Naive thymus-derived CD8-positive, alpha-beta T cell (primary cell): ENCODE data around the gene TRIM71. TPM values are rescaled to one million over a fixed set of nuclear protein-coding genes. Genes with fewer than 3 reads are reported as not detected.

ENCODE experiments used
- ATAC-seq, 2 donors: fragments of 150-1000 bp; cut with Tn5 transposase in 1 of 2; sonication (Bioruptor Pico), chemical (Tn5 transposase) in 1 of 2; 1 replicate in 1 of 2; 2 replicates in 1 of 2; pipeline ENCODE4 v1.10.0; 2021; ENCODE audit warnings: mild to moderate bottlenecking in 2 of 2, moderate library complexity in 2 of 2
- POLR2A ChIA-PET: fragments of 350-600 bp; sonication (Branson Sonifier 250); formaldehyde crosslinking; loops from one replicate; lab custom pipeline; 2021; ENCODE audit warnings: antibody characterized with exemption; lab: Charles Lee
- DNase-seq, 10 donors: peaks; one replicate each; pipeline versions ENCODE4 v3.0.0 to v3.0.0-alpha.2; 2020 to 2022
- H3K27ac Mint-ChIP-seq, 10 donors: one replicate each; pipeline ENCODE4 v1.8.0; 2020 to 2022; ENCODE audit warnings: mild to moderate bottlenecking in 10 of 10, mixed read lengths in 10 of 10, moderate library complexity in 4 of 10, inconsistent platforms in 1 of 10
- H3K27me3 Mint-ChIP-seq, 5 donors: one replicate each; pipeline ENCODE4 v1.8.0; 2021 to 2022; ENCODE audit warnings: mixed read lengths in 5 of 5
- H3K36me3 Mint-ChIP-seq, 3 donors: one replicate each; pipeline ENCODE4 v1.8.0; 2020 to 2022; ENCODE audit warnings: mixed read lengths in 3 of 3, mild to moderate bottlenecking in 2 of 3, inconsistent platforms in 1 of 3
- H3K4me1 Mint-ChIP-seq, 4 donors: one replicate each; pipeline ENCODE4 v1.8.0; 2021 to 2022; ENCODE audit warnings: mixed read lengths in 4 of 4
- H3K4me3 Mint-ChIP-seq, 10 donors: one replicate each; pipeline ENCODE4 v1.8.0; 2020 to 2022; ENCODE audit warnings: mild to moderate bottlenecking in 10 of 10, mixed read lengths in 10 of 10, moderate library complexity in 6 of 10, inconsistent platforms in 1 of 10
- H3K9me3 Mint-ChIP-seq, 9 donors: one replicate each; pipeline ENCODE4 v1.8.0; 2020 to 2022; ENCODE audit warnings: mixed read lengths in 9 of 9, mild to moderate bottlenecking in 3 of 9, inconsistent platforms in 1 of 9, moderate library complexity in 1 of 9
- polyA plus RNA-seq, 3 donors: library from polyadenylated mRNA; unstranded; fragments of 300-500 nt; fragmentation: Illumina TruSeq; gene quantifications; one replicate each; pipeline ENCODE4 v1.2.3, GENCODE V29; 2021
- total RNA-seq, 8 experiments: library from RNA in 2 of 8; stranded (reverse) in 2 of 8; gene quantifications; one replicate each; pipeline ENCODE4 v1.2.3 and lab custom pipeline; 2021 to 2026

Gene TRIM71
- total and polyA plus RNA-seq, 5 experiments from 2014 or later = not detected

DNA sequence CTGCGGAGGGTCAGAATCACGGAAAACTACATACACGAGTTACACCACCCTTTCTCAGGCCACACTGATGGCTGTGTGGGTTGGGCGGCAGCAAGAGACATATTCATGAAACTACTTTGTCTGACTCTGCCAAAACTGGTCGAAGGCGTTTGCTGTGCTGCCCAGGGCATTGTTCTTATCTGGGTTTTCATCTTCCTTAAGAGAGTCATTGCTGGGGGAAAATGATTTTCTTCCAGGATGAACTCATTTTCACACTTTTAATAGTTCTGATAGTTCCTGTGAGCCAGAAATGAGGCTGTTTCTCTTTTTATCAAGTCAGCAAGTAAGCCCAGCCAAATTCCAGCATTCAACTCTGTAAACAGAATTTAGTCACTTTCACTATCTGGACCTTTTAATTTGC is 47.6 kb downstream of the TRIM71 start:
- H3K4me1 Mint-ChIP-seq = no peaks in the 10 kb centered on the region
- H3K36me3 Mint-ChIP-seq = no peaks in the 10 kb centered on the region
- H3K4me3 Mint-ChIP-seq = no peak overlapping the region
- H3K27ac Mint-ChIP-seq = no peak overlapping the region
- peaks cover 0 to 3% (median 0%) of the 10 kb centered on the region in 5 donors for H3K27me3 Mint-ChIP-seq
- no peak for ATAC-seq
- no peaks in the 10 kb centered on the region for H3K9me3 Mint-ChIP-seq
- no peak for DNase-seq
- POLR2A ChIA-PET = no interaction called here

GRCh38 chr3:32866533-32866932 is 48.7 kb downstream of the TRIM71 start:
- ATAC-seq = no peak
- Mint-ChIP-seq H3K9me3 (no peaks in the 10 kb centered on the region), H3K27ac (no peak overlapping the region), H3K4me3 (no peak overlapping the region), H3K4me1 (no peaks in the 10 kb centered on the region), H3K27me3 (peaks cover 0 to 3% (median 0%) of the 10 kb centered on the region in 5 donors), H3K36me3 (no peaks in the 10 kb centered on the region)
- POLR2A ChIA-PET = no interaction called here
- DNase-seq = no peak

GRCh38 chr3:32867954-32868353 is 50.2 kb downstream of the TRIM71 start:
- Mint-ChIP-seq H3K36me3 (no peaks in the 10 kb centered on the region), H3K27me3 (peaks cover 0 to 3% (median 0%) of the 10 kb centered on the region in 5 donors), H3K27ac (no peak overlapping the region), H3K4me3 (no peak overlapping the region), H3K9me3 (no peaks in the 10 kb centered on the region), H3K4me1 (no peaks in the 10 kb centered on the region)
- POLR2A ChIA-PET = no interaction called here
- no peak for DNase-seq
- ATAC-seq = no peak

- ATAC-seq (no peak), DNase-seq (no peak)
- Mint-ChIP-seq H3K36me3 (no peaks in the 10 kb centered on the region), H3K4me1 (no peaks in the 10 kb centered on the region), H3K27me3 (peaks cover 0 to 3% (median 0%) of the 10 kb centered on the region in 5 donors), H3K27ac (no peak overlapping the region), H3K4me3 (no peak overlapping the region), H3K9me3 (no peaks in the 10 kb centered on the region)
- POLR2A ChIA-PET = no interaction called here
Observed at GRCh38 chr3:32868719-32869512, 51.1 kb downstream of the TRIM71 start.

DNA sequence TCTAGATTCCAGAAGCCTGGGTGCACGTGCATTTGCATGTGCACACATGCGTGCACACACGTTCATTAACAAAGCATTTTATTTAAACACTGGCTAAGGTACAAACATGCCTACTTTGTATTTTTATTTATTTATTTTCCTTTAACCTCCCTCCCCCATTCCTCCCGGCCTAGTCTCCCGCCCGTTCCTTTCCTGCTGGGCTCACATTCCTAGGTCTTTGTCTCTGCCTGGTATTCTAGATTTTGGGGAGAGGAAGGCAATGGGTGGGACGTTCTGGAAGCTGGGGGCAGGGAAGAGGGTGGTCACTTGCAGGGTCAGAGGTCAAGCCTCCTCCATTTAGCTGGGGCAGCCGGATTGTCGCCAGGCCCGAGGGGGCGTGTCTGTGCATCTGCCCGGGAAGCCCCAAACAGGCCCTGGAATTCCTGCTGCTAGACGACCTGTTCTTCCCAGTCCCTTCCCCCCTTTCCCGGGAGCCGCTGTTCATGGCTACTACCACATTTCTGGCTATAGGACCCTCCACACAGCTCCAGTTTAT is 51.8 kb downstream of the TRIM71 start:
- no peaks in the 10 kb centered on the region for H3K9me3 Mint-ChIP-seq
- H3K4me1 Mint-ChIP-seq = no peaks in the 10 kb centered on the region
- POLR2A ChIA-PET = no interaction called here
- peaks cover 0 to 3% (median 0%) of the 10 kb centered on the region in 5 donors for H3K27me3 Mint-ChIP-seq
- no peak overlapping the region for H3K27ac Mint-ChIP-seq
- ATAC-seq (no peak), DNase-seq (no peak)
- H3K36me3 Mint-ChIP-seq = no peaks in the 10 kb centered on the region
- no peak overlapping the region for H3K4me3 Mint-ChIP-seq

- DNase-seq (no peak), ATAC-seq (no peak)
- Mint-ChIP-seq H3K4me1 (no peaks in the 10 kb centered on the region), H3K36me3 (no peaks in the 10 kb centered on the region), H3K27me3 (peaks cover 0 to 3% (median 0%) of the 10 kb centered on the region in 5 donors), H3K4me3 (no peak overlapping the region), H3K27ac (peak overlapping the region in 1 of 10 donors; percentile 55), H3K9me3 (no peaks in the 10 kb centered on the region)
- POLR2A ChIA-PET = no interaction called here
Observed at GRCh38 chr3:32870373-32871095, 52.7 kb downstream of the TRIM71 start.

- H3K27me3 Mint-ChIP-seq = peaks cover 0 to 3% (median 0%) of the 10 kb centered on the region in 5 donors
- no peaks in the 10 kb centered on the region for H3K9me3 Mint-ChIP-seq
- H3K4me3 Mint-ChIP-seq = no peak overlapping the region
- DNase-seq (no peak), ATAC-seq (no peak)
- H3K27ac Mint-ChIP-seq = peak overlapping the region in 2 of 10 donors; percentile 6 to 55
- H3K4me1 Mint-ChIP-seq = no peaks in the 10 kb centered on the region
- POLR2A ChIA-PET = no interaction called here
- no peaks in the 10 kb centered on the region for H3K36me3 Mint-ChIP-seq
Observed at GRCh38 chr3:32871273-32871672, 53.5 kb downstream of the TRIM71 start.

- DNase-seq (no peak), ATAC-seq (no peak)
- no peaks in the 10 kb centered on the region for H3K4me1 Mint-ChIP-seq
- H3K36me3 Mint-ChIP-seq = no peaks in the 10 kb centered on the region
- H3K4me3 Mint-ChIP-seq = no peak overlapping the region
- POLR2A ChIA-PET = no interaction called here
- H3K27me3 Mint-ChIP-seq = peaks cover 0 to under 1% (median 0%) of the 10 kb centered on the region in 5 donors
- H3K27ac Mint-ChIP-seq = no peak overlapping the region
- H3K9me3 Mint-ChIP-seq = no peaks in the 10 kb centered on the region
Observed at GRCh38 chr3:32872487-32873382, 54.9 kb downstream of the TRIM71 start.

DNA sequence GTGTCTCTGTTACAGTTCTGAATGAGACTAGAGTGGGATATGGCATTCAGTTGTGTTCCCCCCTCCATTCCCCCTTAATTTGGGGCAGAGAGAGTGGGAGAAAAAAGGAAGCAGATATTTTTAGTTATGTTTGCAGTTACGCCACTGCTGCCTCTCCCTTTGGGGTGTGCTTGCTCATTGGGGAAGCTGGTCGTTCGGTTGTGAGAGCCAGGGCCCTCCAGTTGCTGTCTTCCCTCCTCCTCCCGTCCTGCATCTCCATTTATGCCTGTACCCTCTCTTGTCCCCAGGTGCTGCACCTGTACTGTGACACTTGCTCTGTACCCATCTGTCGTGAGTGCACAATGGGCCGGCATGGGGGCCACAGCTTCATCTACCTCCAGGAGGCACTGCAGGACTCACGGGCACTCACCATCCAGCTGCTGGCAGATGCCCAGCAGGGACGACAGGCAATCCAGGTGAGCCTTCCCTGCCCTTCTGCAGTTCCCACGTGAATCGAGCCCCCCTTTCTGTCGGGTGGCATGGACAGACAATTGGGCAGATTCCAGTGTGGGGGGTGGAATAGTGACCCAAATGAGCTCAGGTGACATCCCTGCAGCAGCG is 55.8 kb downstream of the TRIM71 start:
- Mint-ChIP-seq H3K27ac (no peak overlapping the region), H3K36me3 (no peaks in the 10 kb centered on the region), H3K4me3 (no peak overlapping the region), H3K9me3 (no peaks in the 10 kb centered on the region), H3K27me3 (peaks cover 0 to 2% (median 0%) of the 10 kb centered on the region in 5 donors), H3K4me1 (no peaks in the 10 kb centered on the region)
- ATAC-seq (no peak), DNase-seq (no peak)
- POLR2A ChIA-PET = no interaction called here

DNA sequence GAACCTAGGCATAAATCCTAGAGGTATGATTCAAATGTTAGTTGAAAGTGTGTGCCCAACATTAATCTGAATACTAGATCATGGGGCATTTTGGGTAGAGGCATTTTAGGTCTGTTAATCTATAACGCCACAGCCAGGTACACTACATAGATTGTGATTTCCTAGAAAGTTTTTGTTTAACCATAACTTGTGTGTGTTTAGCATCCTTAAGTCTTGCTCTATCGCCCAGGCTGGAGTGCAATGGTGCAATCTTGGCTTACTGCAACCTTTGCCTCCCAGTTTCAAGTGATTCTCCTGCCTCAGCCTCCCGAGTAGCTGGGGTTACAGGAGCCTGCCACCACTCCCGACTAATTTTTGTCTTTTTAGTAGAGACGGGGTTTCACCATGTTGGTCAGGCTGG is 59.1 kb downstream of the TRIM71 start:
- H3K36me3 Mint-ChIP-seq = no peaks in the 10 kb centered on the region
- no peak for DNase-seq
- H3K27me3 Mint-ChIP-seq = peaks cover 0 to 2% (median 0%) of the 10 kb centered on the region in 5 donors
- H3K27ac Mint-ChIP-seq = no peak overlapping the region
- no peaks in the 10 kb centered on the region for H3K9me3 Mint-ChIP-seq
- POLR2A ChIA-PET = no interaction called here
- no peaks in the 10 kb centered on the region for H3K4me1 Mint-ChIP-seq
- ATAC-seq = no peak
- no peak overlapping the region for H3K4me3 Mint-ChIP-seq

DNA sequence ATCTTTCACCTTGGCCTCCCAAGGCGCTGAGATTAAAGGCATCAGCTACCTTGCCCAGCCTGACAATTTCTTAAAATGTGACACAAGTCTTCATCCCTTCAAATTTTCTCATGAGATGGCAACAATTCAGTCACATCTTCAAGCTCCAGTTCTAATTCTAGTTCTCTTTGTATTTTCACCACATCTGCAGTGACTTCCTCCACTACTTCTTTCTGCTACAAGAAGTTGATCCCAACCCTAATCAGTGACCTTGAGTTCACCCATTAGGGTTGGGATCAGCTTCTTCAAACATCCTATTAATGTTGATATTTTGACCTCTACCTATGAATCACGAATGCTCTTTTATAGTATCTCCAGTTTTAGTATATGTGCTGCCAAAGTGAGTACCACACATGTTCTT is 59.8 kb downstream of the TRIM71 start:
- peaks cover under 1 to 2% (median 2%) of the 10 kb centered on the region in 4 donors for H3K4me1 Mint-ChIP-seq
- H3K27me3 Mint-ChIP-seq = peaks cover 0 to 2% (median 0%) of the 10 kb centered on the region in 5 donors
- H3K36me3 Mint-ChIP-seq = no peaks in the 10 kb centered on the region
- POLR2A ChIA-PET = no interaction called here
- H3K27ac Mint-ChIP-seq = no peak overlapping the region
- no peaks in the 10 kb centered on the region for H3K9me3 Mint-ChIP-seq
- ATAC-seq (no peak), DNase-seq (no peak)
- H3K4me3 Mint-ChIP-seq = no peak overlapping the region

GRCh38 chr3:32880225-32880624 is 62.4 kb downstream of the TRIM71 start:
- ATAC-seq (no peak), DNase-seq (no peak)
- POLR2A ChIA-PET = no interaction called here
- H3K27me3 Mint-ChIP-seq = peaks cover 0 to 2% (median 0%) of the 10 kb centered on the region in 5 donors
- H3K4me1 Mint-ChIP-seq = peaks cover 6 to 13% (median 10%) of the 10 kb centered on the region in 4 donors
- no peak overlapping the region for H3K4me3 Mint-ChIP-seq
- no peaks in the 10 kb centered on the region for H3K9me3 Mint-ChIP-seq
- no peak overlapping the region for H3K27ac Mint-ChIP-seq
- H3K36me3 Mint-ChIP-seq = no peaks in the 10 kb centered on the region
